Nephron (organoid): ENCODE data around the gene CCNB3.
"Not testable (repeated sequence)": the region's sequence is repeated elsewhere in the genome, so short reads cannot be mapped to it uniquely, and the experiment has no call there.

Experiments used
- H3K27ac Mint-ChIP-seq, 3 experiments: 2 replicates each; pipeline ENCODE4 v1.8.0; 2020; ENCODE audit warnings: mixed read lengths in 3 of 3, mild to moderate bottlenecking in 2 of 3, moderate library complexity in 1 of 3
- H3K27me3 Mint-ChIP-seq: 2 replicates; pipeline ENCODE4 v1.8.0; 2021; ENCODE audit warnings: low read depth, mild to moderate bottlenecking, moderate library complexity, mixed read lengths
- H3K36me3 Mint-ChIP-seq: 2 replicates; pipeline ENCODE4 v1.8.0; 2020; ENCODE audit warnings: low read depth, mixed read lengths
- H3K4me1 Mint-ChIP-seq: 2 replicates; pipeline ENCODE4 v1.8.0; 2020; ENCODE audit warnings: mixed read lengths
- H3K4me3 Mint-ChIP-seq, 3 experiments: 2 replicates each; pipeline ENCODE4 v1.8.0; 2020; ENCODE audit warnings: mild to moderate bottlenecking in 3 of 3, mixed read lengths in 3 of 3, moderate library complexity in 2 of 3
- H3K9me3 Mint-ChIP-seq: 2 replicates; pipeline ENCODE4 v1.8.0; 2020; ENCODE audit warnings: mixed read lengths
- TF ChIP-seq, protein P1 (sequence below), 3 experiments: fragments of 200-600 bp; sonication (generic); IDR thresholded peaks; one replicate each; pipeline ENCODE4 v1.5.0; 2021; ENCODE audit warnings: antibody characterized with exemption in 3 of 3; ENCODE audit not compliant: unreplicated experiment in 3 of 3

The CCNB3 gene

DNA sequence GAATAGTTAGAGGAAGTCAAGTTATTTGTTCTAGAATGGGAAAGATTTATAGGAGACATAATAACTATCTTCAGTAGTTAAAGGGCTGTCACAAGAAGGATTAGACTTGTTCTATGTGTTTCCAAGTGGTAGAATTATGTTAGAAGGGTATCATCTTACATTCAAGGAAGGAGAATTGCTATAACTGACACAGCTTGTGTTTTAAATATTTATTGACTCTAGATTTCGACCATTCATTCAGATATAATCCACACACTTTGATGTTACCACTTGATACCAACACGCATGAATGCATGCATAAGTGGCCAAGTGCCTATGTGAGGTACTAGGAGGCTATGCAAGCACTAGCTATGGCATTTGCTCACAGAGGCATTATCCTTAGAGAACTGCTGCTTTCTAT is 122.7 kb downstream of the CCNB3 start:
- TF ChIP-seq, protein P1, sequence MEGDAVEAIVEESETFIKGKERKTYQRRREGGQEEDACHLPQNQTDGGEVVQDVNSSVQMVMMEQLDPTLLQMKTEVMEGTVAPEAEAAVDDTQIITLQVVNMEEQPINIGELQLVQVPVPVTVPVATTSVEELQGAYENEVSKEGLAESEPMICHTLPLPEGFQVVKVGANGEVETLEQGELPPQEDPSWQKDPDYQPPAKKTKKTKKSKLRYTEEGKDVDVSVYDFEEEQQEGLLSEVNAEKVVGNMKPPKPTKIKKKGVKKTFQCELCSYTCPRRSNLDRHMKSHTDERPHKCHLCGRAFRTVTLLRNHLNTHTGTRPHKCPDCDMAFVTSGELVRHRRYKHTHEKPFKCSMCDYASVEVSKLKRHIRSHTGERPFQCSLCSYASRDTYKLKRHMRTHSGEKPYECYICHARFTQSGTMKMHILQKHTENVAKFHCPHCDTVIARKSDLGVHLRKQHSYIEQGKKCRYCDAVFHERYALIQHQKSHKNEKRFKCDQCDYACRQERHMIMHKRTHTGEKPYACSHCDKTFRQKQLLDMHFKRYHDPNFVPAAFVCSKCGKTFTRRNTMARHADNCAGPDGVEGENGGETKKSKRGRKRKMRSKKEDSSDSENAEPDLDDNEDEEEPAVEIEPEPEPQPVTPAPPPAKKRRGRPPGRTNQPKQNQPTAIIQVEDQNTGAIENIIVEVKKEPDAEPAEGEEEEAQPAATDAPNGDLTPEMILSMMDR (IDR thresholded peaks at IDR 0.05; ENCODE audit: unreplicated experiment in 3 of 3): no peak
- H3K36me3 Mint-ChIP-seq: no peaks in the 10 kb centered on the region
- H3K4me1 Mint-ChIP-seq: no peaks in the 10 kb centered on the region
- H3K27me3 Mint-ChIP-seq: no peaks in the 10 kb centered on the region
- no peak overlapping the region for H3K4me3 Mint-ChIP-seq
- peaks cover 23% of the 10 kb centered on the region for H3K9me3 Mint-ChIP-seq
- no peak overlapping the region for H3K27ac Mint-ChIP-seq

DNA sequence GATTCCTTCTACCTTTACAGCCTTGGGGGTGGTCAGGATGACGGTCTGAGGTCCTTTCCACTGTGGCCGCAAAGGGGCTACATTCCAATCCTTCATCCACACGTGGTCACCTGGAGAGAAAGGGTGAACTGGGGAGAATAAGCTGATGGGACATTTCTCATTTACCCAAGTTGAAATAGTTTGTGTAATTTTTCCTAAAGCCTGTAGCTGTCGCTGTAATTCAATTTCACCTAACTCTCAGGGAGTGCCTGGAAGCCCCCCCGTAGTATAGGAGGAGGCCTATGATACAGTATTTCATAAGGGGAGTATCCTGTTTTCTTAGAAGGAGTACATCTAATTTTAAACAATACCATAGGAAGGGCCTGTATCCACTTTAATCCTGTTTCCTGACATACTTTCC is 128.1 kb downstream of the CCNB3 start:
- not testable (repeated sequence) for H3K4me3 Mint-ChIP-seq, H3K27ac Mint-ChIP-seq, H3K4me1 Mint-ChIP-seq, H3K36me3 Mint-ChIP-seq, H3K27me3 Mint-ChIP-seq
- peaks cover 24% of the 10 kb centered on the region for H3K9me3 Mint-ChIP-seq

DNA sequence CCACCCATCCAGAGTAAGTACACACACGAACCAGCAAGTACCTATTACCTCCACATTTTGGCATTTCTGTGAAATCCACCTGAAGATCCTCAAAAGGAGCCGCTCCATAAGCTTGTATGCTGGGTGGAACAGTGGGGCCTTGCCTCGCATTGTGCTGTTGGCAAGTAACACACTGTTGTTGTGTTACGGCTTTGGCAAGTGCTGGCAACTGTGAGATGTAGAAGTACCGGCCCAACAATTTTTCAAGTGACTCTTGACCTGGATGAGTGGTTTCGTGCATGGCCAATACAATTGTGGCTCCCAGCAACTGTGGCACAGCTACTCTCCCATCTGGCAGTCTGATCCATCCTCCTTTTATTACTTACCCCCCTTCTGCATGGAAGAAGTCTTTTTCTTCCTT is 128.7 kb downstream of the CCNB3 start:
- H3K4me1 Mint-ChIP-seq: no peaks in the 10 kb centered on the region
- H3K27me3 Mint-ChIP-seq: no peaks in the 10 kb centered on the region
- H3K9me3 Mint-ChIP-seq: peaks cover 19% of the 10 kb centered on the region
- TF ChIP-seq, protein P1 (IDR thresholded peaks at IDR 0.05; ENCODE audit: unreplicated experiment in 3 of 3): no peak
- H3K36me3 Mint-ChIP-seq: peaks cover 4% of the 10 kb centered on the region
- H3K4me3 Mint-ChIP-seq: no peak overlapping the region
- no peak overlapping the region for H3K27ac Mint-ChIP-seq

DNA sequence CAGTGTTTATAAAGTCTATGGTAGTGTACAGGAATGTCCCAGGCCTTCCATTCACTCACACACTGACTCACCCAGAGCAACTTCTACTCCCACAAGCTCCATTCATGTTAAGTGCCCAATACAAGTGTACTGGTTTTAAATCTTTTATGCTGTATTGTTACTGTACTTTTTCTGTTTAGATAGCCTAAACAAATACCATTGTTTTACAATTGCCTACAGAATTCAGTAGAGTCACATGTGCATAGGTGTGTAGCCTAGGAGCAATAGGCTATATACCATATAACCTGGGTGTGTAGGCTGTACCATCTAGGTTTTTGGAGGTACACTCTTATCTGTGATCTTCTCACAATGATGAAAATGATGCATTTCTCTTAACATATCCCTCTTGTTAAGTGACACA is 139.4 kb downstream of the CCNB3 start:
- no peaks in the 10 kb centered on the region for H3K27me3 Mint-ChIP-seq
- no peak overlapping the region for H3K4me3 Mint-ChIP-seq
- no peaks in the 10 kb centered on the region for H3K9me3 Mint-ChIP-seq
- TF ChIP-seq, protein P1 (IDR thresholded peaks at IDR 0.05; ENCODE audit: unreplicated experiment in 3 of 3): no peak
- no peak overlapping the region for H3K27ac Mint-ChIP-seq
- H3K36me3 Mint-ChIP-seq: no peaks in the 10 kb centered on the region
- H3K4me1 Mint-ChIP-seq: no peaks in the 10 kb centered on the region

DNA sequence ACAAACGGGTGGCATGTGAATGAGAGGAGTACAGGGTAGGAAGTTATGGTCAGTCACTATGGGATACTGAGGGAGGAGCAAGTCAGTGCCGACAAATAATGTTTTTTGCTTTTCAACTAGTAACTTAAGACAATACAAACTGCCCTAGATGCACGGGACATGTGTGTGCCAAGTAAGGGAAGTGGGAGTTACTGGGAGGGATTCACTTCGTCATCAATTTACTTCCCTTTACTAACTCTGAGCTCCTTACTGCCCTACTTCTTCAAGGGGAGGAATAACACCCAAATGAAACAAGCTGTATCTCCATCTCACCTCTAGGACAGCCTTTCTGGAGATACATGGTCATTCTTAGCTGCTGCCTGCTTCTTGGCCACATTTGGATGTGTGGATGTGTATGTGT is 168.4 kb downstream of the CCNB3 start:
- H3K4me3 Mint-ChIP-seq: no peak overlapping the region
- no peaks in the 10 kb centered on the region for H3K27me3 Mint-ChIP-seq
- peaks cover 5% of the 10 kb centered on the region for H3K36me3 Mint-ChIP-seq
- H3K4me1 Mint-ChIP-seq: no peaks in the 10 kb centered on the region
- no peak overlapping the region for H3K27ac Mint-ChIP-seq
- TF ChIP-seq, protein P1 (IDR thresholded peaks at IDR 0.05; ENCODE audit: unreplicated experiment in 3 of 3): no peak
- H3K9me3 Mint-ChIP-seq: peaks cover 5% of the 10 kb centered on the region

DNA sequence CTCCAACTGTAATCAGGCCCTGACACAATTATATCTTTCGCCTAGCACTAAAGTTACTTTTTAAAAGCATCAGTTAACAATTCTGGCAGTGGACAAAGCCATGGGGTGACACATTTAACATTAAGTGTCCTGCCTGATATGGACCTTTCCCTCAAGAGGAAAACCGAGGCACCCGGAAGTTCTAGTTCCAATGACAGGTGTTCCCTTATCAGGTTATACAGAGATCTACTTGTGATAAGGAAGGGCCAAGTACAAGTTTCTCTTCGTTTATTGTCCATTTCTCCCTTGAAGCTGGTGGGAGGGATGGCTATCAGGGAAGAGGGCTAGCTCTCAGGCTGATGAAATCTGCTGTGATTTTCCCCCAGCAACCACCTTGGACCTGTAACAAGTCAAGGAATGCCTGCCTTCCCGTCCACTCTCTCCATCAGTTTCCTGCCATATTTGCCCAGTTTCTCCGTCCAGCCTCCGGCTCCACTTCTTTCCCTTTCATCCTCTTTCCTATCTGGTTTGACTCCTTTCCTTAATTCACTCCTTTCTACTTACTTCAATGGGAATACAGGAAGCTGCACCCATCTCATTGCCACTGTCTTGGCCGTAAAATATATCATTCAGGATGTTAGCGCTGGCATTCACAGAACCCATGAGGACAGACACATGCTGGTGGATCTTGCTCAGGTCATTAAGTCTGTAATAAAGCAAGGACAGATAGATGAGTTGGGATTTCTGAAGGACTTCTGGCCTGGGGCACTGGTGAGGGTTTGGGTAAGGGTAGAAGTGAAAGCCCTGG is 171.1 kb downstream of the CCNB3 start:
- Mint-ChIP-seq H3K36me3 (peaks cover 15% of the 10 kb centered on the region), H3K4me1 (no peaks in the 10 kb centered on the region), H3K4me3 (no peak overlapping the region), H3K9me3 (peaks cover 5% of the 10 kb centered on the region), H3K27ac (no peak overlapping the region), H3K27me3 (no peaks in the 10 kb centered on the region)
- TF ChIP-seq, protein P1 (IDR thresholded peaks at IDR 0.05; ENCODE audit: unreplicated experiment in 3 of 3): no peak
